Left ventricle myocardium inferior (tissue), 1 donor: Measurements from ENCODE around the gene MED27. TPM values are rescaled to one million over a fixed set of nuclear protein-coding genes. Genes with fewer than 3 reads are reported as not detected.

Source experiments
- DNase-seq: peaks from one replicate; pipeline ENCODE4 v3.0.0-alpha.2; 2020
- H3K27ac ChIP-seq: fragments of 200-600 bp; replicated peaks from 2 replicates; pipeline ENCODE4 v1.8.0; 2021
- H3K27me3 ChIP-seq: fragments of 200-600 bp; 2 replicates; pipeline ENCODE4 v1.8.0; 2021; ENCODE audit warnings: low read depth
- H3K36me3 ChIP-seq: fragments of 200-600 bp; 2 replicates; pipeline ENCODE4 v1.8.0; 2021
- H3K4me1 ChIP-seq: fragments of 200-600 bp; 2 replicates; pipeline ENCODE4 v1.8.0; 2021
- H3K4me3 ChIP-seq: fragments of 200-600 bp; 2 replicates; pipeline ENCODE4 v1.8.0; 2021; ENCODE audit warnings: mild to moderate bottlenecking, moderate library complexity
- H3K9me3 ChIP-seq: fragments of 200-600 bp; replicated peaks from 2 replicates; pipeline ENCODE4 v1.8.0; 2021
- intact Hi-C: fragments of 100-400 bp; cut with micrococcal nuclease; formaldehyde crosslinking; loops from one replicate; pipeline ENCODE4 v1.11.0; 2022
- long read RNA-seq: library from polyadenylated mRNA; unstranded; transcript quantifications from one replicate; pipeline ENCODE4 v2.0.0, GENCODE V29; 2021
- total RNA-seq: library from RNA; stranded (reverse); fragmentation: NEBNext Ultra II Directional; extraction: Animal tissue kit (Norgen Biotek cat#: 25700); gene quantifications from one replicate; pipeline ENCODE4 v1.2.1, GENCODE V29; 2021
- TF ChIP-seq, protein P1 (sequence below): fragments of 200-600 bp; IDR thresholded peaks from 2 replicates; pipeline ENCODE4 v1.8.0; 2021; ENCODE audit warnings: antibody characterized with exemption, mild to moderate bottlenecking, borderline replicate concordance
- donor health status: DM: no; HTN: yes; CAD: no; lungs with severe emphysema.

Gene MED27, protein sequence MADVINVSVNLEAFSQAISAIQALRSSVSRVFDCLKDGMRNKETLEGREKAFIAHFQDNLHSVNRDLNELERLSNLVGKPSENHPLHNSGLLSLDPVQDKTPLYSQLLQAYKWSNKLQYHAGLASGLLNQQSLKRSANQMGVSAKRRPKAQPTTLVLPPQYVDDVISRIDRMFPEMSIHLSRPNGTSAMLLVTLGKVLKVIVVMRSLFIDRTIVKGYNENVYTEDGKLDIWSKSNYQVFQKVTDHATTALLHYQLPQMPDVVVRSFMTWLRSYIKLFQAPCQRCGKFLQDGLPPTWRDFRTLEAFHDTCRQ
- total RNA-seq: 16.3 TPM
- long read RNA-seq, transcript MED27-201 (8 exons, 1,431 nt): major isoform, 12 of 16 reads
- long read RNA-seq, partial matches to known transcripts: 1 of 16 reads
- long read RNA-seq, other reads (novel, unspliced or antisense): 3 of 16 reads

DNA sequence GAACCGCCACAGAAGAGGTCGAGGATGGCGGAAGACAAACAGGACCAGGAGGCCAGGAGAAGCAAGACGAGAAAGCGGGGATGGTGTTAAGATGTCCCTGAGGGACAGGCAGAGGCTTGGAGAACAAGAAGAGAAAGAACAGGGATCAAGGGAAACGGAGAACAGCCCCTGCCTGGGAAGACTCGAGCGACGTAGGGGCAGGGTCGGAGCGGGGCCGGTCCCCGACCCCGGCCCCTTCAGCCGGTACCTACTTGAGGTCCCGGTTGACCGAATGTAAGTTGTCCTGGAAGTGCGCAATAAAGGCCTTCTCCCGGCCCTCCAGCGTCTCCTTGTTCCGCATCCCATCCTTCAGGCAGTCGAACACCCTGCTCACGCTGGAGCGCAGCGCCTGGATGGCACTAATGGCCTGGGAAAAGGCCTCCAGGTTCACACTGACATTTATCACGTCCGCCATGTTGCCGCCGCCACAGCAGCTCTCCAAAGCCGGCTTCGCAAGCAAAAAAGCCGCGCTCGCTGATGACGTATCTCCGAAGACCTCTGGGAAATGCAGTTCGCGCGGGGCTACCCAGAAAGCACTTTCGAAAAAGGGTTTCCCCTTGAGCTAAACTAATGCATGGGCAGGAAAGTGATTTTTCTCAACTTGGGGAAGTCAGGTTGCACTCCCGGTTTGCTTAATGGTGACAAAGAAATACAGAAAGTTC is at the start of gene MED27:
MED27 (minus strand) TSS at position 477 of the 701 bp plus-strand sequence; CDS start at position 454, 23 bp downstream.
- DNase-seq: peak; percentile 94
- Histone ChIP-seq H3K27ac (peak within 1 kb of the TSS; percentile 75), H3K4me3 (peak within 1 kb of the TSS; percentile 79), H3K36me3 (peaks cover 16% of the 10 kb centered on the region), H3K9me3 (no peaks in the 10 kb centered on the region), H3K27me3 (peaks cover 7% of the 10 kb centered on the region), H3K4me1 (peaks cover 48% of the 10 kb centered on the region)
- intact Hi-C loops: no loop called here
- TF ChIP-seq, protein P1, sequence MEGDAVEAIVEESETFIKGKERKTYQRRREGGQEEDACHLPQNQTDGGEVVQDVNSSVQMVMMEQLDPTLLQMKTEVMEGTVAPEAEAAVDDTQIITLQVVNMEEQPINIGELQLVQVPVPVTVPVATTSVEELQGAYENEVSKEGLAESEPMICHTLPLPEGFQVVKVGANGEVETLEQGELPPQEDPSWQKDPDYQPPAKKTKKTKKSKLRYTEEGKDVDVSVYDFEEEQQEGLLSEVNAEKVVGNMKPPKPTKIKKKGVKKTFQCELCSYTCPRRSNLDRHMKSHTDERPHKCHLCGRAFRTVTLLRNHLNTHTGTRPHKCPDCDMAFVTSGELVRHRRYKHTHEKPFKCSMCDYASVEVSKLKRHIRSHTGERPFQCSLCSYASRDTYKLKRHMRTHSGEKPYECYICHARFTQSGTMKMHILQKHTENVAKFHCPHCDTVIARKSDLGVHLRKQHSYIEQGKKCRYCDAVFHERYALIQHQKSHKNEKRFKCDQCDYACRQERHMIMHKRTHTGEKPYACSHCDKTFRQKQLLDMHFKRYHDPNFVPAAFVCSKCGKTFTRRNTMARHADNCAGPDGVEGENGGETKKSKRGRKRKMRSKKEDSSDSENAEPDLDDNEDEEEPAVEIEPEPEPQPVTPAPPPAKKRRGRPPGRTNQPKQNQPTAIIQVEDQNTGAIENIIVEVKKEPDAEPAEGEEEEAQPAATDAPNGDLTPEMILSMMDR: no peak

GRCh38 chr9:132127888-132128534 is 48.3 kb upstream of the MED27 start:
- Histone ChIP-seq H3K9me3 (no peaks in the 10 kb centered on the region), H3K4me3 (no peak overlapping the region), H3K27ac (no peak overlapping the region), H3K27me3 (peaks cover 100% of the 10 kb centered on the region), H3K4me1 (no peaks in the 10 kb centered on the region), H3K36me3 (no peaks in the 10 kb centered on the region)
- intact Hi-C loops: no loop called here
- TF ChIP-seq, protein P1: no peak
- no peak for DNase-seq

DNA sequence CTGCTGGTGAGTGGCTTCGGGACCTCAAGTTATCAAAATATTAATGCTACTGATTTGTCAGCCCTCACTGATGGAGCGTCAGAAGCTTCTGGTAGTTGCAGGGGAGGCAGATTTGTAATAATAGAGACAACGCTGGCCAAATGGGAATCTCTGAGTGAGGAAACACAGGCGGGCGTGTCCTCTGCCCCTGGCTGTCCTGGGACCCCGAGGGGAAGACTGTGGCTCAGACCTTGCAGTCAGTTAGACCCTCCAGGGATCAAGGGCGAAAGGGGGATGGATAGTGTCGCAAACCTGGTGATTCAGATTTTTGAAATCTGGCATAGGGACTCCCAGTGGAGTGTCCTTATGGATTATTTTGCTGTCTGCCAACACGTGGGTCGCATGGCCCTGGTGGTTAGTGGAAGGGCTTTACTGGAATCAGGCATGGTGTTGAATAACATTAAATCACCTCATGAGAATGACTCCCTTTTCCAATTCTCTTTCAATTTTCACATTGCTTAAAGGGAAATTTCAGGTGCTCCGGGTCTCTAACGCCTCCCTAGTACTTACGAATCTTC is 47.1 kb upstream of the MED27 start:
- peaks cover 100% of the 10 kb centered on the region for H3K27me3 ChIP-seq
- TF ChIP-seq, protein P1: no peak
- intact Hi-C loops: no loop called here
- no peak overlapping the region for H3K27ac ChIP-seq
- H3K36me3 ChIP-seq: no peaks in the 10 kb centered on the region
- DNase-seq: no peak
- no peaks in the 10 kb centered on the region for H3K9me3 ChIP-seq
- no peak overlapping the region for H3K4me3 ChIP-seq
- no peaks in the 10 kb centered on the region for H3K4me1 ChIP-seq

GRCh38 chr9:132125944-132126679 is 46.4 kb upstream of the MED27 start:
- Histone ChIP-seq H3K9me3 (no peaks in the 10 kb centered on the region), H3K4me1 (no peaks in the 10 kb centered on the region), H3K27me3 (peaks cover 100% of the 10 kb centered on the region), H3K4me3 (no peak overlapping the region), H3K36me3 (no peaks in the 10 kb centered on the region), H3K27ac (no peak overlapping the region)
- TF ChIP-seq, protein P1: no peak
- intact Hi-C loops: no loop called here
- no peak for DNase-seq

DNA sequence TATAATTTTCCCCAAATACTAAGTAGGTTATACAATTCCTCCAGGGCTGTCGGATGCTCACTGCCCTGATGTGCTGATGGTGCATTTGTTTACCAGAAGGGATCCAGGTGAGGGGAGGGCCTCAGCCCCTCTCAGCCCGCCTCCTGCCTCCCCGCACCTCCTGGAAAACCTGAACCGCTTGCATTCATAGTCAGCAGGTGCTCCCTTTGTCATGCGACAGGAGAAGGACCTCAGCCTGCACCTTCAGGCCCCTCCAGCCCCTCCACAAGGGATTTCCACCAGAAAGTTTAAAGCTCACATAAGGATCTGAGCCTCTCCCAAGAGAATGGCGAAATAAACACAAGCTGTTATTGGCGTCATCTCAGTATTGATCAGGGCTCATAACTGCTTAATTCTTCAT is 45.7 kb upstream of the MED27 start:
- H3K4me3 ChIP-seq: no peak overlapping the region
- no peaks in the 10 kb centered on the region for H3K36me3 ChIP-seq
- no peaks in the 10 kb centered on the region for H3K4me1 ChIP-seq
- H3K9me3 ChIP-seq: no peaks in the 10 kb centered on the region
- DNase-seq: no peak
- no peak overlapping the region for H3K27ac ChIP-seq
- H3K27me3 ChIP-seq: peaks cover 100% of the 10 kb centered on the region
- intact Hi-C loops: no loop called here
- TF ChIP-seq, protein P1: no peak
